ENCODE measurements around the gene ATG101. TPM values are rescaled to one million over a fixed set of nuclear protein-coding genes. Genes with fewer than 3 reads are reported as not detected.

Gene ATG101
- total and polyA plus RNA-seq, 9 of the 15 experiments (the other 6 are each of a cell fraction or from before 2014, with no cell fraction given): 2.9 to 52.4 (median 29.7) TPM

DNA sequence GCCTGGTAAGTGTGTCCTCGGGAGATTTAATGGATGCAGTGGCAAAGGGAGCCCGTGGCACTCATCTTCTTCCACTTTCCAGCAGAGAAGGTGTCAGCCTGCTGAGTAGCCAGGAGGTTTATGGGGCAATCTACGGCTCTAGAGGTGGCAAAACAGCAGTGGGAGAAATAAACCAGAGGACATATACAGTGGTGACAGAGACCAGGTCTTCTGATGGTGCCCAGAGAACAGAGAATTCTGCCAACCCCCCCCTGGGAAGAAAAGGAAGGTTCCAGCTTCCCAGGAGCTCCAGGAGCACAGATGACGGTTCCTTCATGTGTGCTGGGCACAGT lies 52.7 kb downstream of the ATG101 start:
- no peak overlapping the region for H3K27ac ChIP-seq (ENCODE audit: extremely low read depth, low read depth, low read length)
- BruUV-seq (replicated peaks): no TSS peak

More for the DNA sequence above, 52.7 kb downstream of the ATG101 start:
- Histone ChIP-seq H3K9me3 (replicated peaks; ENCODE audit: control insufficient read depth, insufficient read depth, low read depth, low read length) (no peaks in the 10 kb centered on the region), H3K4me1 (replicated peaks in 1 of 2; ENCODE audit: control insufficient read depth in 2 of 2, insufficient read depth in 2 of 2, low read length in 2 of 2) (peaks cover 13 to 14% of the 10 kb centered on the region in 2 experiments; a peak in 3 of 5 replicates), H3K9ac (ENCODE audit: insufficient read depth in 1 of 2, low read depth in 2 of 2, low read length in 2 of 2) (no peak overlapping the region), H4K20me1 (replicated peaks; ENCODE audit: control insufficient read depth, insufficient read depth, low read length) (no peaks in the 10 kb centered on the region; the same call in 1 of the 2 replicates), H3K9me1 (ENCODE audit: control insufficient read depth, insufficient read depth, low read length) (peaks cover 2% of the 10 kb centered on the region), H2AFZ (ENCODE audit: low read depth, low read length) (no peak overlapping the region), H3K4me3 (no peak overlapping the region), H3K36me3 (ENCODE audit: control insufficient read depth, insufficient read depth, low read length) (no peaks in the 10 kb centered on the region), H3K79me2 (ENCODE audit: control insufficient read depth, insufficient read depth, low read length) (no peaks in the 10 kb centered on the region), H3K4me2 (ENCODE audit: insufficient read depth, low read length) (no peak overlapping the region), H3K27me3 (ENCODE audit: control insufficient read depth in 2 of 2, insufficient read depth in 2 of 2, low read length in 2 of 2) (peaks cover 25 to 65% of the 10 kb centered on the region in 2 experiments)
- ChIA-PET CTCF (ENCODE audit: low intra/inter-chr PET ratio) (interaction anchor here (0.6 to 3.2 kb wide), 4 partner anchors 97 to 130 kb away, joined by 3 to 32 read pairs (median 4); no protein-coding TSS in a partner anchor), POLR2A (interaction anchor here (0.5 kb wide), 1 partner anchor 75 kb away, joined by 5 read pairs; no protein-coding TSS in a partner anchor)
- TF ChIP-seq LCOR (CRISPR knock-in tag; IDR thresholded peaks at IDR 0.05) (no peak), ZNF121 (CRISPR knock-in tag; conservative IDR thresholded peaks at IDR 0.05) (no peak), FOXA1 (IDR thresholded peaks at IDR 0.05; ENCODE audit: borderline replicate concordance) (no peak), NR2C2 (CRISPR knock-in tag; IDR thresholded peaks at IDR 0.05) (no peak), NR2C2 (tag; IDR thresholded peaks at IDR 0.05) (no peak)
- TF ChIP-seq, protein P1, sequence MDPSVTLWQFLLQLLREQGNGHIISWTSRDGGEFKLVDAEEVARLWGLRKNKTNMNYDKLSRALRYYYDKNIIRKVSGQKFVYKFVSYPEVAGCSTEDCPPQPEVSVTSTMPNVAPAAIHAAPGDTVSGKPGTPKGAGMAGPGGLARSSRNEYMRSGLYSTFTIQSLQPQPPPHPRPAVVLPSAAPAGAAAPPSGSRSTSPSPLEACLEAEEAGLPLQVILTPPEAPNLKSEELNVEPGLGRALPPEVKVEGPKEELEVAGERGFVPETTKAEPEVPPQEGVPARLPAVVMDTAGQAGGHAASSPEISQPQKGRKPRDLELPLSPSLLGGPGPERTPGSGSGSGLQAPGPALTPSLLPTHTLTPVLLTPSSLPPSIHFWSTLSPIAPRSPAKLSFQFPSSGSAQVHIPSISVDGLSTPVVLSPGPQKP (CRISPR knock-in tag; IDR thresholded peaks at IDR 0.05): no peak
- TF ChIP-seq, protein P2, sequence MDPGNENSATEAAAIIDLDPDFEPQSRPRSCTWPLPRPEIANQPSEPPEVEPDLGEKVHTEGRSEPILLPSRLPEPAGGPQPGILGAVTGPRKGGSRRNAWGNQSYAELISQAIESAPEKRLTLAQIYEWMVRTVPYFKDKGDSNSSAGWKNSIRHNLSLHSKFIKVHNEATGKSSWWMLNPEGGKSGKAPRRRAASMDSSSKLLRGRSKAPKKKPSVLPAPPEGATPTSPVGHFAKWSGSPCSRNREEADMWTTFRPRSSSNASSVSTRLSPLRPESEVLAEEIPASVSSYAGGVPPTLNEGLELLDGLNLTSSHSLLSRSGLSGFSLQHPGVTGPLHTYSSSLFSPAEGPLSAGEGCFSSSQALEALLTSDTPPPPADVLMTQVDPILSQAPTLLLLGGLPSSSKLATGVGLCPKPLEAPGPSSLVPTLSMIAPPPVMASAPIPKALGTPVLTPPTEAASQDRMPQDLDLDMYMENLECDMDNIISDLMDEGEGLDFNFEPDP (CRISPR knock-in tag; IDR thresholded peaks at IDR 0.05): no peak
- intact Hi-C loops (cut with micrococcal nuclease): loop anchor here (5.0 kb wide), 1 partner anchor 40 kb away; no protein-coding TSS in a partner anchor
- 5% methylated on average over 4 of the region's 4 CpGs for WGBS (ENCODE audit: insufficient coverage, low coverage, missing lambda C conversion rate)
- in situ Hi-C loops (cut with MboI): loop anchor here (5.0 kb wide), 1 partner anchor 95 kb away; no protein-coding TSS in a partner anchor
- ATAC-seq (no peak), DNase-seq (ENCODE audit: extremely low read depth in 1 of 4, low spot score in 3 of 4) (no peak), FAIRE-seq (no peak)

Measured in K562 (cell line).